ENCODE results near the gene RNF180.

RNF180 gene

DNA sequence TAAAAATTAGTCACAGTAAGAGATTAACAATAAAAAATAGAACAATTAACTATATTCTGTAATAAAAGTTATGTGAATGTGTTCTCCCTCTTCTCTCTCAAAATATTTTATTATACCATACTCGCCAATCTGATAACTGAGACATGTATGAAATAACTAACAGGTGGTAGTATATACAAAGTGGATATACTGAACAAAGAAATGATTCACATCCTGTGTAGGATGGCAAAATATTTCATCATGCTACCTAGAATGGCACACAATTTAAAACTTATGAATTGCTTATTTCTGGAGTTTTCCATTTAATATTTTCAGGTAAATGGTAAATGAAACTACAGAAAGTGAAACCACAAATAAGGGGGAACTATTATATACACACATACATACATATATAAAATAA, 152.5 kb downstream of the RNF180 start:
- H3K27ac ChIP-seq: no peak overlapping the region
- DNase-seq: no peak
- H3K4me1 ChIP-seq: peaks cover 0 to 18% (median 0%) of the 10 kb centered on the region in 4 donors
- no peak for TF ChIP-seq CTCF (IDR thresholded peaks at IDR 0.05)
- H3K36me3 ChIP-seq: no peaks in the 10 kb centered on the region
- intact Hi-C loops (cut with DNase I; ENCODE audit: low total_unique reads): no loop called here
- no peaks in the 10 kb centered on the region for H3K27me3 ChIP-seq
- no peaks in the 10 kb centered on the region for H3K9me3 ChIP-seq
- H3K4me3 ChIP-seq: no peak overlapping the region

DNA sequence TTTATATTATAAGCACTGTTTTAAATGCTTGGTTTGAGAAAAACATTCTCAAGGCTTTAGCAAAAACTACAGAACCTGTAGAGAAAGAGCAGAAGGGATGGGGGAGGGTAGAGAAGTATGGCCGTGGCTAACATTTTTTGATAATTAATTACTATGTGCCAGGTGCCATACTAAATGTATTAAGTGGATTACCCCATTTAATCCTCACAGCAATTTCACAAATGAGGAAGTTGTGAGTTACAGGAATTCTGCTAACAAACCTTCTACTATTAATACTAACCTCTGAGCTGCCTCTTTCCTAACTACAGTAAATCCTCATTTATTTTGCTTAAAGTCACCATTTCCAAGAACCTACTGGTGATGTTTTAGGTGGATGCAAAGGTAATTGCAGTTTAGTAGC, 157.9 kb downstream of the RNF180 start:
- H3K27ac ChIP-seq: no peak overlapping the region
- peaks cover 0 to 16% (median 0%) of the 10 kb centered on the region in 3 donors for H3K9me3 ChIP-seq
- H3K36me3 ChIP-seq: peaks cover 18 to 31% (median 24%) of the 10 kb centered on the region in 3 donors
- no peaks in the 10 kb centered on the region for H3K27me3 ChIP-seq
- H3K4me1 ChIP-seq: no peaks in the 10 kb centered on the region
- intact Hi-C loops (cut with DNase I; ENCODE audit: low total_unique reads): no loop called here
- DNase-seq: no peak
- H3K4me3 ChIP-seq: no peak overlapping the region
- no peak for TF ChIP-seq CTCF (IDR thresholded peaks at IDR 0.05)

GRCh38 chr5:64330728-64331231, 165.1 kb downstream of the RNF180 start:
- H3K27me3 ChIP-seq: no peaks in the 10 kb centered on the region
- TF ChIP-seq CTCF (IDR thresholded peaks at IDR 0.05): no peak

DNA sequence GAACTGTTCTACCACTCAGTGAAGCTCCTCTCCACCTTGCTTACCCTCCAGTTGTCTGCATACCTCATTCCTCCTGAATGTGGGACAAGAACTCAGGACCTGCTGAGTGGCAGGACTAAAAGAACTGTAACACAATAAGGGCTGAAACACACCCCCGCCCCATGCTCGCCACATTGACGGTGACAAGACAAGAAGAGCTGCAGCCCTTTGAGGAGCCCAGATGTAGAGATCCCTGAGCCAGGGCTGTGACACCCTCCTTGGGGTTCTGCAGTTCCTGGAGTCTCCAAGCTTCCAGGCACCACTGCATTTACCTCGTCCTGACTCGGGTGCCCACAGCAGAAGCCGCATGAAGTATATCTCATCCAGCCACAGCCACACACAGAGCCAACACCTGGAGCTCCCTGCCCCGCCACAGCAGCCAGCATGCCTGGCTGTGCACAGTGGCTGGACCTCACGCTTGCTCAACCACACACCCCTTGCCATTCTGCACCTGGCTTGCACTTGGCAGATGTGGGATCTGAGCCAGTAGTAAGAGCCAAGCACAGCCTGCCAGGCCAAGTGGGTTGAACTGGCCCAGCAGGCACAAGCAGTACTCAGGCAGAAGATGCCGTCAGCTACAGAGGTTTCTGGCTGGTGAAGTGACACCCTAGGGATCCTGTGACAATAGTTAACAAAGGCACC, 166.1 kb downstream of the RNF180 start:
- Histone ChIP-seq H3K4me3 (no peak overlapping the region), H3K27me3 (no peaks in the 10 kb centered on the region), H3K4me1 (peaks cover 0 to 25% (median 9%) of the 10 kb centered on the region in 4 donors), H3K9me3 (peaks cover 0 to 6% (median 0%) of the 10 kb centered on the region in 3 donors), H3K27ac (peak overlapping the region in 1 of 2 donors; percentile 26), H3K36me3 (peaks cover 15 to 33% (median 16%) of the 10 kb centered on the region in 3 donors)
- intact Hi-C loops (cut with DNase I; ENCODE audit: low total_unique reads): no loop called here
- DNase-seq: peak; percentile 24 to 84
- no peak for TF ChIP-seq CTCF (IDR thresholded peaks at IDR 0.05)

More at GRCh38 chr5:64330728-64331231, 165.1 kb downstream of the RNF180 start:
- Histone ChIP-seq H3K36me3 (peaks cover 22 to 43% (median 24%) of the 10 kb centered on the region in 3 donors), H3K4me3 (no peak overlapping the region), H3K9me3 (peaks cover 0 to 16% (median 0%) of the 10 kb centered on the region in 3 donors), H3K27ac (peak overlapping the region in 1 of 2 donors; percentile 26), H3K4me1 (peaks cover 0 to 25% (median 9%) of the 10 kb centered on the region in 4 donors)
- intact Hi-C loops (cut with DNase I; ENCODE audit: low total_unique reads): no loop called here
- DNase-seq: peak; percentile 29 to 77

DNA sequence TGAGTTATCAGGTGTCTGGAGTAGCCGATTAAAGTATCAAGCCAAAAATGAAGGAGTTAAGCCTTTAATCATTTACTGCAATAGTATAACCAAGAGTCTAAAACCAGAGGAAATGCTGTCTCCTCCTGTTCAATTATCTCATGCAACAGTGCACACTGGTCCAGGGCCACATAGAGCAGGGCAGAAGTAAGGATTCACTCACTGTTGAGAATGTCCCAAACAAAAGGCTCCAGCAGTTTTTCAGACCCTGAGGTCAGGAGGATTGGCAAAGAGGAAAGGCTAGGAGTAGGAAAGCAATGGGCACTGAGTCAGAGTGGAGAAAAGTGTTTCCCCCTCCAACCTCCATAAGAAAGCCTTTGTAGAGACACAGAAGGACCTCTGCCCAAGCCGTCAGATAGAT, 168.2 kb downstream of the RNF180 start:
- no peak overlapping the region for H3K27ac ChIP-seq
- TF ChIP-seq CTCF (IDR thresholded peaks at IDR 0.05): no peak
- no peaks in the 10 kb centered on the region for H3K9me3 ChIP-seq
- no peaks in the 10 kb centered on the region for H3K27me3 ChIP-seq
- intact Hi-C loops (cut with DNase I; ENCODE audit: low total_unique reads): no loop called here
- no peak for DNase-seq
- peaks cover 8 to 24% (median 15%) of the 10 kb centered on the region in 3 donors for H3K36me3 ChIP-seq
- peaks cover 0 to 25% (median 9%) of the 10 kb centered on the region in 4 donors for H3K4me1 ChIP-seq
- H3K4me3 ChIP-seq: no peak overlapping the region

All from tibial artery (tissue), 4 donors.